Body of pancreas (tissue), 4 donors: ENCODE measurements around the gene PHRF1. TPM values are rescaled to one million over a fixed set of nuclear protein-coding genes. Genes with fewer than 3 reads are reported as not detected.

Source experiments
- ATAC-seq: fragments of 150-250 bp; one replicate; pipeline ENCODE4 v1.9.1; 2016
- DNase-seq, 4 donors: peaks; one replicate each; pipeline ENCODE4 v3.0.0-alpha.2; 2019
- H3K27ac ChIP-seq, 4 donors: fragments of 200-600 bp; sonication (generic); 1 replicate in 3 of 4; 2 replicates in 1 of 4; pipeline versions ENCODE4 v1.5.1 to v1.6.1; 2016 to 2019; ENCODE audit warnings: mild to moderate bottlenecking in 1 of 4, mixed read lengths in 1 of 4, moderate library complexity in 1 of 4
- H3K27me3 ChIP-seq, 2 donors: fragments of 200-600 bp; sonication (generic); one replicate each; pipeline ENCODE4 v1.6.0; 2016; ENCODE audit warnings: mild to moderate bottlenecking in 1 of 2
- H3K36me3 ChIP-seq, 2 donors: fragments of 200-600 bp; sonication (generic); replicated peaks in 1 of 2; 2 replicates each; pipeline ENCODE4 v1.5.1; 2016; ENCODE audit warnings: low read depth in 2 of 2; ENCODE audit not compliant: insufficient read depth in 1 of 2
- H3K4me1 ChIP-seq: fragments of 200-600 bp; sonication (generic); one replicate; pipeline ENCODE4 v1.6.0; 2016
- H3K4me3 ChIP-seq, 2 donors: fragments of 200-600 bp; sonication (generic); 1 replicate in 1 of 2; 2 replicates in 1 of 2; pipeline ENCODE4 v1.5.1; 2016 to 2019
- H3K9me3 ChIP-seq, 3 donors: fragments of 200-600 bp; sonication (generic); 1 replicate in 2 of 3; 2 replicates in 1 of 3; pipeline ENCODE4 v1.5.1; 2016
- POLR2A ChIP-seq, 3 donors: fragments of 450-650 bp; IDR thresholded peaks; one replicate each; pipeline ENCODE4 v1.6.1; 2016; ENCODE audit warnings: antibody characterized with exemption in 3 of 3, mild to moderate bottlenecking in 2 of 3
- WGBS, 2 donors: methylation state at CpG; one replicate each; pipeline ENCODE4 v1.1.5; 2017; 5-methylcytosine and 5-hydroxymethylcytosine counted together
- intact Hi-C: fragments of 100-400 bp; cut with DNase I; formaldehyde crosslinking; loops from one replicate; pipeline ENCODE4 v1.15.1; 2023
- total RNA-seq, 2 donors: library from RNA; depleted of rRNA; stranded (reverse); fragments of >200 nt; gene quantifications; one replicate each; pipeline ENCODE4 v1.1.0, GENCODE V29; 2016
- TF ChIP-seq, protein P1 (sequence below), 7 experiments: fragments of 450-650 bp in 4 of 7; fragments of 200-600 bp in 3 of 7; sonication (generic) in 3 of 7; IDR thresholded peaks; one replicate each; pipeline ENCODE4 v1.5.1; 2016 to 2019; ENCODE audit warnings: antibody characterized with exemption in 7 of 7

Gene PHRF1, protein sequence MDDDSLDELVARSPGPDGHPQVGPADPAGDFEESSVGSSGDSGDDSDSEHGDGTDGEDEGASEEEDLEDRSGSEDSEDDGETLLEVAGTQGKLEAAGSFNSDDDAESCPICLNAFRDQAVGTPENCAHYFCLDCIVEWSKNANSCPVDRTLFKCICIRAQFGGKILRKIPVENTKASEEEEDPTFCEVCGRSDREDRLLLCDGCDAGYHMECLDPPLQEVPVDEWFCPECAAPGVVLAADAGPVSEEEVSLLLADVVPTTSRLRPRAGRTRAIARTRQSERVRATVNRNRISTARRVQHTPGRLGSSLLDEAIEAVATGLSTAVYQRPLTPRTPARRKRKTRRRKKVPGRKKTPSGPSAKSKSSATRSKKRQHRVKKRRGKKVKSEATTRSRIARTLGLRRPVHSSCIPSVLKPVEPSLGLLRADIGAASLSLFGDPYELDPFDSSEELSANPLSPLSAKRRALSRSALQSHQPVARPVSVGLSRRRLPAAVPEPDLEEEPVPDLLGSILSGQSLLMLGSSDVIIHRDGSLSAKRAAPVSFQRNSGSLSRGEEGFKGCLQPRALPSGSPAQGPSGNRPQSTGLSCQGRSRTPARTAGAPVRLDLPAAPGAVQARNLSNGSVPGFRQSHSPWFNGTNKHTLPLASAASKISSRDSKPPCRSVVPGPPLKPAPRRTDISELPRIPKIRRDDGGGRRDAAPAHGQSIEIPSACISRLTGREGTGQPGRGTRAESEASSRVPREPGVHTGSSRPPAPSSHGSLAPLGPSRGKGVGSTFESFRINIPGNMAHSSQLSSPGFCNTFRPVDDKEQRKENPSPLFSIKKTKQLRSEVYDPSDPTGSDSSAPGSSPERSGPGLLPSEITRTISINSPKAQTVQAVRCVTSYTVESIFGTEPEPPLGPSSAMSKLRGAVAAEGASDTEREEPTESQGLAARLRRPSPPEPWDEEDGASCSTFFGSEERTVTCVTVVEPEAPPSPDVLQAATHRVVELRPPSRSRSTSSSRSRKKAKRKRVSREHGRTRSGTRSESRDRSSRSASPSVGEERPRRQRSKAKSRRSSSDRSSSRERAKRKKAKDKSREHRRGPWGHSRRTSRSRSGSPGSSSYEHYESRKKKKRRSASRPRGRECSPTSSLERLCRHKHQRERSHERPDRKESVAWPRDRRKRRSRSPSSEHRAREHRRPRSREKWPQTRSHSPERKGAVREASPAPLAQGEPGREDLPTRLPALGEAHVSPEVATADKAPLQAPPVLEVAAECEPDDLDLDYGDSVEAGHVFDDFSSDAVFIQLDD (N-terminal part only)
- 10 to 100 TPM; 18.2 to 34.3 TPM for total RNA-seq

DNA sequence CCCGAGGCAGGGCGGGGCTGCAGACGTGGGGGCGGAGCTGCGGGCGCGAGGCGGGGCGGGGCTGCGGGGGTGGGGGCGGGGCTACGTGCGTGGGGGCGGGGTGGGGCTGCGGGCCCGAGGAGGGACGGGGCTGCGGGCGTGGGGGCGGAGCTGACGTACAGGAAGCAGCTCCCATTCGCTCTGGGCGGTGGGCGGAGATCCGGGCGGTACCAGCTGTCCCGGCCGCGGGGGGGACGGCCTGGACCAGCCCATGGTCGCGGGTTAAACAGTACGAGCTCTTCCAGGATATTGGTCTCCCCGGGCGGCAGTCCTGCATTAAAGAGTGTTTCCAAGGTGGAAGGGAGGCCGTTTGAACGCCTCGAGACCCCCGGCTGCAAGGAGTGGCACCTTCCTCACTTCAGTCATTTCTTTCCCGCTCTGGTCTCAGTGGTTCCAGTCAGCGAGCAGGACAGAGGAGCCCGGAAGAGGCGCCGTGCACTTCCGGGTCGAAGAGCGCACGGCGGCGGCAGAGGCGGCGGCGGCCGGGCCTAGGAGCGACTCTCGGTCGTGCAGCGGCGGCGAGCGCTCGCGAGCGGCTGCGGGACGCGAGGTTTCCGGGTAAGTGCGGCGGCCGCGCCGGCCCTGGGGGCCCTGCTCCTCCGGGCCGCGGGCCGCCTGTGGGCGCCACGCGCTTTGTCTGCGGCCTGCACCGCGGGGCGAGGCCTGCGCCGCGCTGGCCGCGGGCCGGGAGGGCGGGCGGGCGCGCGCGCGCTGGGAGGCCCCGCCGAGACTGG is at the start of gene PHRF1:
PHRF1 (plus strand) TSS at position 475 of the 773 bp plus-strand sequence. CDS start 5,043 bp downstream, outside the sequence.
- 0% methylated on average over 3 to 87 of the region's 99 CpGs for WGBS, 2 donors
- H3K27me3 ChIP-seq = no peaks in the 10 kb centered on the region
- peak within 1 kb of the TSS; percentile 97 to 99 (median 98) for H3K27ac ChIP-seq
- H3K4me1 ChIP-seq = peaks cover 54% of the 10 kb centered on the region
- DNase-seq (peak; percentile 97 to 99 (median 98)), ATAC-seq (peak; percentile 92)
- TF ChIP-seq POLR2A (IDR thresholded peaks at IDR 0.05) = peak; percentile 56 to 79 (median 74)
- TF ChIP-seq, protein P1, sequence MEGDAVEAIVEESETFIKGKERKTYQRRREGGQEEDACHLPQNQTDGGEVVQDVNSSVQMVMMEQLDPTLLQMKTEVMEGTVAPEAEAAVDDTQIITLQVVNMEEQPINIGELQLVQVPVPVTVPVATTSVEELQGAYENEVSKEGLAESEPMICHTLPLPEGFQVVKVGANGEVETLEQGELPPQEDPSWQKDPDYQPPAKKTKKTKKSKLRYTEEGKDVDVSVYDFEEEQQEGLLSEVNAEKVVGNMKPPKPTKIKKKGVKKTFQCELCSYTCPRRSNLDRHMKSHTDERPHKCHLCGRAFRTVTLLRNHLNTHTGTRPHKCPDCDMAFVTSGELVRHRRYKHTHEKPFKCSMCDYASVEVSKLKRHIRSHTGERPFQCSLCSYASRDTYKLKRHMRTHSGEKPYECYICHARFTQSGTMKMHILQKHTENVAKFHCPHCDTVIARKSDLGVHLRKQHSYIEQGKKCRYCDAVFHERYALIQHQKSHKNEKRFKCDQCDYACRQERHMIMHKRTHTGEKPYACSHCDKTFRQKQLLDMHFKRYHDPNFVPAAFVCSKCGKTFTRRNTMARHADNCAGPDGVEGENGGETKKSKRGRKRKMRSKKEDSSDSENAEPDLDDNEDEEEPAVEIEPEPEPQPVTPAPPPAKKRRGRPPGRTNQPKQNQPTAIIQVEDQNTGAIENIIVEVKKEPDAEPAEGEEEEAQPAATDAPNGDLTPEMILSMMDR (IDR thresholded peaks at IDR 0.05) = peak in 2 of 7 experiments; percentile 14 to 16
- H3K9me3 ChIP-seq = no peaks in the 10 kb centered on the region
- H3K4me3 ChIP-seq = peak within 1 kb of the TSS; percentile 56 to 74
- intact Hi-C loops = no loop called here
- no peaks in the 10 kb centered on the region for H3K36me3 ChIP-seq

DNA sequence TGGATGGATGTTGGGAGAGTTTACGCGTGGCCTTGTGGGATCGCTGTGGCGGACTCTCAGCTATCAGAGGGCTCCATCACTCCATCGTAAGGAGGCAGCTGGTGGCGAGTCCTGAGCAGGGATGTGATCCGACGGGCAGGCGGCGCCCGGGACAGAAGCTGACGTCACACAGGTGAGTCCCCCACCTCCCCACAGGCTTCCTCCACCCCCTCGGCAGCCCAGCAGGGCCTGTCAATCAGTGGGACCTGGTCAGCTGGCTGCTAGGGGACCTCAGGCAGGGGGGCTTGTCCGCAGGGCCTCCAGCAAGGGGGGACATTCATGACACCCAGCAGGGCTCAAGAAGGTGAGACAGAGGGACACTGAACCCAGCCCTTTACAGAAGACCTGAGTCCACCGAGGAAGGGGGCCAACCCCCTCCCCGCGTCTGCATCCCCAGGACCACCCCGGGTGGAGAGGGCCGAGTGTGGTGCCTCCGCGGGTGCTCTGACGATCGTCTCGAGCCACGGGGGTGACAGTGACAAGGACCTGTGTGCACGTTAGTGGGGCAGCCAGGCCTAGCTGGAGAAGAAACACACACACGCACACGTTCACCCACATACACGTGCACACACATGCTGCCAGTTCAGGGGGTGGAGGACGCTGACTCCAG is 48.0 kb upstream of the PHRF1 start:
- no peak overlapping the region for H3K27ac ChIP-seq
- no peaks in the 10 kb centered on the region for H3K9me3 ChIP-seq
- peaks cover 0 to 1% of the 10 kb centered on the region in 2 donors for H3K36me3 ChIP-seq
- 82 to 84% methylated on average over 12 to 30 of the region's 30 CpGs for WGBS, 2 donors
- TF ChIP-seq, protein P1 (IDR thresholded peaks at IDR 0.05) = no peak
- TF ChIP-seq POLR2A (IDR thresholded peaks at IDR 0.05) = no peak
- H3K27me3 ChIP-seq = no peaks in the 10 kb centered on the region
- no peaks in the 10 kb centered on the region for H3K4me1 ChIP-seq
- no peak overlapping the region for H3K4me3 ChIP-seq
- intact Hi-C loops = no loop called here
- ATAC-seq (no peak), DNase-seq (no peak)

DNA sequence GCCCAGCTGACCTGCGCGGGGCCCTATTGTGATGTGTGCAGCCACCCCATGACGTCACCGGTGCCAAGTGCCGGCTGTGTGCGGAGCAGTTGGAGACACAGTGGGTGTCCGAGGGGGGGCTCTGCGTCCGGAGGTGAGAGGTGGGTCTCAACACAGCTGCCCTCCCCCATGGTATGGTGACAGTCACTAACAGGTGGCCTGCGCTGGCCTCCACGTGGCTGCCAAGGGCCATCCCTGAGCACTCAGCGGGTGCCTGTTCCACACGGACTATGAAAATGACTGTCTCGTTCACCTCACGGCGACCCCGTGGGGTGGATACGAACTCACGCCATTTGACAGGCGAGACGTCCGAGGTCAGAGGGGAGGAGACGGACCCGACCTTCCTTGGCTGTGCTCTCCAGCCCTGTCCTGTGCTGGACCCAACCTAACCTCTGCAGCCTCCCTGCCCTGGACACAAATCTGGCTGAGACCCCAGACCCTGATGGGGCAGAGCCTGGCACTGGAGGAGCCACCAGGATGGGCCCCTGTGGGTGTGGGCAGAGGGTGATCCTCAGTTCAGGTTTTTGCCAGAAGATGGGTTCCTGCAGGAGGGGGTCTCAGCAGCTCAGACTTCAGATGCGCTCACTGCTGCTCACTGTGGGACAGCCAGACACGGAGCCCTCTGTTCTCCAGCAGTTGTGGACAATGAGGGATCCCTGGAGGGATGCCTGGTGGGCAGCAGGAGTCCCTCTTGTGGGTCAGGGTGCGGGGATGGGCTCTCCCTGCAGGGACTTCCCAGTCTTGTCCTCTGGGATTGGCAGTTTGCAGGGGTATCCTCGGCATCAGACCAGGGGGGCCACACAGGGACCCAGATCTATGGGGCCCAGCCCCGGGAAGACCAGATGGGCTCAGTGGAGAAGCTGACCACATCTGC is 47.2 kb upstream of the PHRF1 start:
- Histone ChIP-seq H3K9me3 (no peaks in the 10 kb centered on the region), H3K27ac (no peak overlapping the region), H3K4me3 (no peak overlapping the region), H3K4me1 (peaks cover 3% of the 10 kb centered on the region), H3K27me3 (no peaks in the 10 kb centered on the region), H3K36me3 (peaks cover 0 to 1% of the 10 kb centered on the region in 2 donors)
- intact Hi-C loops = no loop called here
- no peak for TF ChIP-seq POLR2A (IDR thresholded peaks at IDR 0.05)
- TF ChIP-seq, protein P1 (IDR thresholded peaks at IDR 0.05) = no peak
- 76 to 78% methylated on average over 19 to 27 of the region's 29 CpGs for WGBS, 2 donors
- ATAC-seq = no peak
- peak in 1 of 4 donors; percentile 13 for DNase-seq
